Gastroesophageal sphincter (tissue), 3 donors: ENCODE results near the gene ADGRD1.

Experiments
- CTCF ChIP-seq, 4 experiments: fragments of 200-600 bp in 2 of 4; fragments of 450-650 bp in 2 of 4; sonication (generic) in 1 of 4; IDR thresholded peaks; one replicate each; pipeline ENCODE4 v1.5.1; 2017 to 2019; ENCODE audit warnings: antibody characterized with exemption in 4 of 4, mild to moderate bottlenecking in 2 of 4, moderate library complexity in 2 of 4
- POLR2A ChIP-seq, 2 donors: fragments of 450-650 bp; IDR thresholded peaks; one replicate each; pipeline ENCODE4 v1.6.1; 2017; ENCODE audit warnings: antibody characterized with exemption in 2 of 2, mild to moderate bottlenecking in 2 of 2, moderate library complexity in 1 of 2

- no peak for TF ChIP-seq CTCF (IDR thresholded peaks at IDR 0.05)
- no peak for TF ChIP-seq POLR2A (IDR thresholded peaks at IDR 0.05)
These were observed 77.0 kb downstream of the ADGRD1 start for GRCh38 chr12:131030472-131031328.
